H9 (cell line): ENCODE results near the gene CREB3L4. TPM values are rescaled to one million over a fixed set of nuclear protein-coding genes. Genes with fewer than 3 reads are reported as not detected.

Experiments
- DNase-seq: peaks from one replicate; pipeline ENCODE4 v3.0.0-alpha.2; 2017
- H2AFZ ChIP-seq: one replicate; pipeline ENCODE4 v1.6.1; 2013; ENCODE audit warnings: mild to moderate bottlenecking, low read length, control low read depth, moderate library complexity
- H2AK5ac ChIP-seq: 2 replicates; pipeline ENCODE4 v1.6.1; 2013; ENCODE audit warnings: low read length, control low read depth, mixed read lengths; ENCODE audit not compliant: insufficient read length
- H2BK120ac ChIP-seq: one replicate; pipeline ENCODE4 v1.6.1; 2013; ENCODE audit warnings: low read depth, mild to moderate bottlenecking, low read length, control low read depth, inconsistent platforms; ENCODE audit not compliant: poor library complexity, severe bottlenecking
- H2BK12ac ChIP-seq: 2 replicates; pipeline ENCODE4 v1.6.1; 2013; ENCODE audit warnings: low read length, control low read depth, mixed read lengths, low read depth; ENCODE audit not compliant: insufficient read length
- H2BK15ac ChIP-seq: 2 replicates; pipeline ENCODE4 v1.6.1; 2013; ENCODE audit warnings: low read depth, low read length, control low read depth
- H2BK20ac ChIP-seq: one replicate; pipeline ENCODE4 v1.6.1; 2013; ENCODE audit warnings: low read depth, mild to moderate bottlenecking, low read length, control low read depth, inconsistent platforms; ENCODE audit not compliant: poor library complexity, severe bottlenecking
- H2BK5ac ChIP-seq: 2 replicates; pipeline ENCODE4 v1.6.1; 2013; ENCODE audit warnings: low read length, control low read depth, mixed read lengths; ENCODE audit not compliant: insufficient read length
- H3K14ac ChIP-seq: 2 replicates; pipeline ENCODE4 v1.6.1; 2013; ENCODE audit warnings: low read length, control low read depth; ENCODE audit not compliant: insufficient read depth
- H3K18ac ChIP-seq: 2 replicates; pipeline ENCODE4 v1.6.1; 2013; ENCODE audit warnings: low read depth, mild to moderate bottlenecking, mixed read lengths, low read length, control low read depth; ENCODE audit not compliant: insufficient read length
- H3K23ac ChIP-seq: 2 replicates; pipeline ENCODE4 v1.6.1; 2013; ENCODE audit warnings: low read length, control low read depth, mixed read lengths, low read depth; ENCODE audit not compliant: insufficient read length
- H3K23me2 ChIP-seq: 2 replicates; pipeline ENCODE4 v1.6.1; 2013; ENCODE audit warnings: low read depth, mild to moderate bottlenecking, mixed read lengths, low read length, control low read depth; ENCODE audit not compliant: insufficient read length, poor library complexity, severe bottlenecking
- H3K27ac ChIP-seq: 2 replicates; pipeline ENCODE4 v1.5.1; 2013; ENCODE audit warnings: low read length, control low read depth, mixed read lengths, low read depth; ENCODE audit not compliant: insufficient read length
- H3K27me3 ChIP-seq: 2 replicates; pipeline ENCODE4 v1.6.1; 2013; ENCODE audit warnings: low read length, control low read depth, inconsistent platforms; ENCODE audit not compliant: insufficient read depth
- H3K4ac ChIP-seq: 2 replicates; pipeline ENCODE4 v1.6.1; 2013; ENCODE audit warnings: low read depth, mild to moderate bottlenecking, control low read depth, inconsistent platforms, low read length, moderate library complexity
- H3K4me1 ChIP-seq: 2 replicates; pipeline ENCODE4 v1.6.1; 2013; ENCODE audit warnings: low read length, control low read depth, inconsistent platforms; ENCODE audit not compliant: insufficient read depth
- H3K4me2 ChIP-seq: 2 replicates; pipeline ENCODE4 v1.6.1; 2013; ENCODE audit warnings: low read length, control low read depth, mixed read lengths; ENCODE audit not compliant: insufficient read length, insufficient read depth
- H3K56ac ChIP-seq: 2 replicates; pipeline ENCODE4 v1.6.1; 2013; ENCODE audit warnings: low read depth, mild to moderate bottlenecking, mixed read lengths, low read length, control low read depth; ENCODE audit not compliant: insufficient read length
- H3K79me1 ChIP-seq: 2 replicates; pipeline ENCODE4 v1.6.1; 2013; ENCODE audit warnings: low read depth, mild to moderate bottlenecking, moderate library complexity, low read length, control low read depth, inconsistent platforms; ENCODE audit not compliant: insufficient read depth, poor library complexity, severe bottlenecking
- H3K79me2 ChIP-seq: 2 replicates; pipeline ENCODE4 v1.6.1; 2013; ENCODE audit warnings: low read length, control low read depth, inconsistent platforms; ENCODE audit not compliant: insufficient read depth
- H3K9ac ChIP-seq: 2 replicates; pipeline ENCODE4 v1.6.1; 2013; ENCODE audit warnings: low read length, control low read depth, mixed read lengths; ENCODE audit not compliant: insufficient read length; ENCODE audit errors: extremely low read depth
- H3K9me3 ChIP-seq: one replicate; pipeline ENCODE4 v1.6.1; 2013; ENCODE audit warnings: low read depth, low read length, inconsistent platforms; ENCODE audit not compliant: control insufficient read depth
- H3T11ph ChIP-seq: one replicate; pipeline ENCODE4 v1.6.1; 2013; ENCODE audit warnings: mild to moderate bottlenecking, low read length, control low read depth, inconsistent platforms
- H4K20me1 ChIP-seq: one replicate; pipeline ENCODE4 v1.6.1; 2013; ENCODE audit not compliant: control insufficient read depth, insufficient read length, insufficient read depth
- H4K5ac ChIP-seq: 2 replicates; pipeline ENCODE4 v1.6.1; 2013; ENCODE audit warnings: low read depth, mild to moderate bottlenecking, mixed read lengths, low read length, control low read depth; ENCODE audit not compliant: insufficient read length
- H4K8ac ChIP-seq: replicated peaks from 2 replicates; pipeline ENCODE4 v1.6.1; 2013; ENCODE audit warnings: low read length, control low read depth, mixed read lengths, low read depth; ENCODE audit not compliant: insufficient read length
- H4K91ac ChIP-seq: 2 replicates; pipeline ENCODE4 v1.6.1; 2013; ENCODE audit warnings: low read depth, mild to moderate bottlenecking, moderate library complexity, mixed read lengths, low read length, control low read depth; ENCODE audit not compliant: insufficient read length
- H3K27ac Mint-ChIP-seq, 3 experiments: 2 replicates in 2 of 3; 3 replicates in 1 of 3; pipeline ENCODE4 v1.8.0; 2020 to 2021; ENCODE audit warnings: mixed read lengths in 3 of 3, mild to moderate bottlenecking in 1 of 3, moderate library complexity in 1 of 3
- H3K27me3 Mint-ChIP-seq: 2 replicates; pipeline ENCODE4 v1.8.0; 2021; ENCODE audit warnings: low read depth, mild to moderate bottlenecking, moderate library complexity, mixed read lengths
- H3K36me3 Mint-ChIP-seq, 3 experiments: 2 replicates in 2 of 3; 3 replicates in 1 of 3; pipeline ENCODE4 v1.8.0; 2020 to 2021; ENCODE audit warnings: low read depth in 3 of 3, mixed read lengths in 3 of 3; ENCODE audit not compliant: insufficient read depth in 1 of 3
- H3K4me1 Mint-ChIP-seq, 2 experiments: 2 replicates each; pipeline ENCODE4 v1.8.0; 2020; ENCODE audit warnings: mixed read lengths in 2 of 2
- H3K4me3 Mint-ChIP-seq, 2 experiments: 2 replicates in 1 of 2; 3 replicates in 1 of 2; pipeline ENCODE4 v1.8.0; 2020 to 2021; ENCODE audit warnings: mild to moderate bottlenecking in 2 of 2, mixed read lengths in 2 of 2, moderate library complexity in 1 of 2
- H3K9me3 Mint-ChIP-seq, 2 experiments: 2 replicates in 1 of 2; 3 replicates in 1 of 2; pipeline ENCODE4 v1.8.0; 2020; ENCODE audit warnings: mild to moderate bottlenecking in 2 of 2, mixed read lengths in 2 of 2, moderate library complexity in 1 of 2
- CTCF ChIP-seq: fragments of 200-600 bp; sonication (generic); conservative IDR thresholded peaks from 3 replicates; pipeline ENCODE4 v1.8.0; 2021; ENCODE audit warnings: antibody characterized with exemption, mild to moderate bottlenecking
- WGBS: extraction: QIAGEN DNeasy Blood & Tissue Kit; methylation state at CpG from one replicate; pipeline ENCODE4 v1.1.7; 2013; ENCODE audit warnings: missing lambda C conversion rate, low lambda C conversion rate, mixed read lengths; ENCODE audit not compliant: insufficient read length; ENCODE audit errors: extremely low coverage; 5-methylcytosine and 5-hydroxymethylcytosine counted together
- total RNA-seq: library from RNA; stranded (reverse); gene quantifications from 2 replicates; pipeline ENCODE4 v1.2.1, GENCODE V29; 2021

Gene CREB3L4
- total RNA-seq, 1 experiment from 2014 or later, result 27.6 TPM

GRCh38 chr1:153921803-153922075 is 46.0 kb upstream of the CREB3L4 start:
- Histone ChIP-seq H3K79me1 (no peaks in the 10 kb centered on the region), H3K4me1 (no peaks in the 10 kb centered on the region; the same call in 1 of the 2 replicates), H3K56ac (no peak overlapping the region), H3T11ph (no peak overlapping the region), H3K9ac (peak overlapping the region; percentile 88), H3K9me3 (no peaks in the 10 kb centered on the region), H4K91ac (no peak overlapping the region), H3K27ac (no peak overlapping the region), H3K79me2 (peaks cover 33% of the 10 kb centered on the region; the same call in 1 of the 2 replicates), H2BK12ac (no peak overlapping the region), H4K20me1 (peaks cover 4% of the 10 kb centered on the region), H3K18ac (no peak overlapping the region), H2BK5ac (no peak overlapping the region), H3K4ac (no peak overlapping the region), H3K23ac (no peak overlapping the region), H4K5ac (no peak overlapping the region), H2BK20ac (no peak overlapping the region), H2AFZ (no peak overlapping the region), H2BK15ac (no peak overlapping the region), H2BK120ac (no peak overlapping the region), H3K14ac (no peak overlapping the region), H3K4me2 (peak overlapping the region; percentile 99), H3K27me3 (no peaks in the 10 kb centered on the region), H3K23me2 (peaks cover 14% of the 10 kb centered on the region), H2AK5ac (no peak overlapping the region), H4K8ac (no peak overlapping the region)
- peaks cover 1 to 5% (median 4%) of the 10 kb centered on the region in 3 experiments; a peak in 3 of 7 replicates for H3K36me3 Mint-ChIP-seq
- H3K4me3 Mint-ChIP-seq, result peak overlapping the region; percentile 89 to 94
- H3K9me3 Mint-ChIP-seq, result no peaks in the 10 kb centered on the region
- peak overlapping the region; percentile 93 to 94 (median 94); a peak in 6 of 7 replicates for H3K27ac Mint-ChIP-seq
- WGBS, result no CpG with 5 or more reads among the region's 10 CpGs
- DNase-seq, result no peak
- H3K27me3 Mint-ChIP-seq, result no peaks in the 10 kb centered on the region
- TF ChIP-seq CTCF, result no peak
- peaks cover 24% of the 10 kb centered on the region in 2 experiments for H3K4me1 Mint-ChIP-seq
